ENCODE data around the gene LRRK1.

DNA sequence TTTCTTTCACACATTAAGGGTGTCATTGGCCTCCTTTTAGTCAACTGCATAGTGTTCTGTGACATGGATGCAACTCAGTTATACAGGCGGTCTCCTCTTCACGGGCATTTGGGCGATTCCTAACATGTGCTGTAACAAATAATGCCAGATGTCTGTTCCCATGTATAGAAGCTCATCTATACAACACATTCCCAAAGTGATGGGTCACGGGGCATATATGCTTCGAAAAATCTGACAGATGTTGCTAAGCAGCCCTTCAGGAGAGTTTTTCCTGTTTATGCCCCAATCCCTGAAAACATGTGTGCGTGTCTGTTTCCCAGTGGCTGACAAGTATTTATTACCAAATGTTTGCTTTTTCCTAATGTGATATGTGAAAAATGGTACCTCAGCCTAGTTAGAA lies 25.8 kb downstream of the LRRK1 start:
- TF ChIP-seq EZH2 (IDR thresholded peaks at IDR 0.05; ENCODE audit: low read length, unreplicated experiment): no peak
- TF ChIP-seq CTCF (conservative IDR thresholded peaks at IDR 0.05; ENCODE audit: low read depth, low read length): no peak
- no peak for TF ChIP-seq EZH2phosphoT487 (IDR thresholded peaks at IDR 0.05; ENCODE audit: borderline replicate concordance, low read length)
